Esophagus squamous epithelium (tissue), 4 donors: ENCODE measurements around the gene TRO.

ENCODE experiments used
- POLR2A ChIP-seq, 4 donors: fragments of 450-650 bp; IDR thresholded peaks; one replicate each; pipeline ENCODE4 v1.6.1; 2017; ENCODE audit warnings: antibody characterized with exemption in 4 of 4, mild to moderate bottlenecking in 4 of 4, moderate library complexity in 3 of 4
- TF ChIP-seq, protein P1 (sequence below), 6 experiments: fragments of 450-650 bp in 4 of 6; fragments of 200-600 bp in 2 of 6; sonication (generic) in 2 of 6; IDR thresholded peaks; one replicate each; pipeline ENCODE4 v1.5.1; 2016 to 2019; ENCODE audit warnings: antibody characterized with exemption in 6 of 6, mild to moderate bottlenecking in 4 of 6, moderate library complexity in 4 of 6

DNA sequence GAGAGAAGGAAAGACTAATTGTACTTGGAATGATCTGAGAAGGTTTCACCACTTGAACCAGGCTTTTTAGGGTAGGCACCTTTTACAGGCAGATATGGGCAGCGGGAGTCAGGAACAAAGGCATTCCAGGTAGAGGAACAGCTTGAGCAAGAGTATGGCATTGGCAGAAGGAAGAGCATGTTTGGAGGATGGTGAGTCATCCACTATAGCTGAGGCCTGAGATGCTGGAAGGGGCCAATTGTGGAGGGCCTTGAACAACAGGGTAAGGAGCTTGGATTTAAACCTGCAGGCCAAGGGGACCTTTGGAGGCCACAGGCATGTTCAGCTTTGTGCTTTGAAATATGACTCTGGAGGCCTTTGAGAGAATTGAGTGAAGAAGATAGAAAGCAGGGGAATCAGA lies 41.1 kb downstream of the TRO start:
- TF ChIP-seq, protein P1, sequence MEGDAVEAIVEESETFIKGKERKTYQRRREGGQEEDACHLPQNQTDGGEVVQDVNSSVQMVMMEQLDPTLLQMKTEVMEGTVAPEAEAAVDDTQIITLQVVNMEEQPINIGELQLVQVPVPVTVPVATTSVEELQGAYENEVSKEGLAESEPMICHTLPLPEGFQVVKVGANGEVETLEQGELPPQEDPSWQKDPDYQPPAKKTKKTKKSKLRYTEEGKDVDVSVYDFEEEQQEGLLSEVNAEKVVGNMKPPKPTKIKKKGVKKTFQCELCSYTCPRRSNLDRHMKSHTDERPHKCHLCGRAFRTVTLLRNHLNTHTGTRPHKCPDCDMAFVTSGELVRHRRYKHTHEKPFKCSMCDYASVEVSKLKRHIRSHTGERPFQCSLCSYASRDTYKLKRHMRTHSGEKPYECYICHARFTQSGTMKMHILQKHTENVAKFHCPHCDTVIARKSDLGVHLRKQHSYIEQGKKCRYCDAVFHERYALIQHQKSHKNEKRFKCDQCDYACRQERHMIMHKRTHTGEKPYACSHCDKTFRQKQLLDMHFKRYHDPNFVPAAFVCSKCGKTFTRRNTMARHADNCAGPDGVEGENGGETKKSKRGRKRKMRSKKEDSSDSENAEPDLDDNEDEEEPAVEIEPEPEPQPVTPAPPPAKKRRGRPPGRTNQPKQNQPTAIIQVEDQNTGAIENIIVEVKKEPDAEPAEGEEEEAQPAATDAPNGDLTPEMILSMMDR (IDR thresholded peaks at IDR 0.05) = no peak
- no peak for TF ChIP-seq POLR2A (IDR thresholded peaks at IDR 0.05)
